RWPE2 (cell line): ENCODE results near the gene CDHR5.

ENCODE experiments used
- ATAC-seq: fragments of 200-7000 bp; cut with Tn5 transposase; 3 replicates; pipeline ENCODE4 v1.9.1; 2021; ENCODE audit warnings: low read depth
- DNase-seq: peaks from one replicate; pipeline ENCODE4 v3.0.0-alpha.2; 2020; ENCODE audit warnings: low spot score
- H3K27ac ChIP-seq: fragments of 450-650 bp; 2 replicates; pipeline ENCODE4 v1.5.1; 2017; ENCODE audit warnings: mild to moderate bottlenecking; ENCODE audit not compliant: poor library complexity, severe bottlenecking
- H3K27me3 ChIP-seq: fragments of 250-450 bp; sonication (Bioruptor Pico); 2 replicates; pipeline ENCODE4 v1.5.1; 2021; ENCODE audit warnings: mild to moderate bottlenecking, moderate library complexity; ENCODE audit not compliant: insufficient read depth, poor library complexity, severe bottlenecking
- H3K36me3 ChIP-seq: fragments of 250-450 bp; sonication (Bioruptor Pico); 2 replicates; pipeline ENCODE4 v1.5.1; 2020; ENCODE audit warnings: low read depth, mild to moderate bottlenecking, moderate library complexity
- H3K4me1 ChIP-seq: fragments of 250-450 bp; sonication (Bioruptor Pico); 2 replicates; pipeline ENCODE4 v1.5.1; 2021; ENCODE audit warnings: mild to moderate bottlenecking, moderate library complexity; ENCODE audit not compliant: insufficient read depth, poor library complexity, severe bottlenecking
- H3K4me3 ChIP-seq: fragments of 250-450 bp; sonication (Bioruptor Pico); 2 replicates; pipeline ENCODE4 v1.5.1; 2021; ENCODE audit warnings: mild to moderate bottlenecking, moderate library complexity; ENCODE audit not compliant: severe bottlenecking
- H3K9me3 ChIP-seq: fragments of 250-450 bp; sonication (Bioruptor Pico); 2 replicates; pipeline ENCODE4 v1.5.1; 2021; ENCODE audit warnings: mild to moderate bottlenecking, moderate library complexity; ENCODE audit not compliant: severe bottlenecking
- TF ChIP-seq, protein P1 (sequence below): fragments of 450-650 bp; IDR thresholded peaks from one replicate; pipeline ENCODE4 v1.5.1; 2017; ENCODE audit warnings: mild to moderate bottlenecking, moderate library complexity; ENCODE audit not compliant: poor library complexity, severe bottlenecking

The CDHR5 gene

DNA sequence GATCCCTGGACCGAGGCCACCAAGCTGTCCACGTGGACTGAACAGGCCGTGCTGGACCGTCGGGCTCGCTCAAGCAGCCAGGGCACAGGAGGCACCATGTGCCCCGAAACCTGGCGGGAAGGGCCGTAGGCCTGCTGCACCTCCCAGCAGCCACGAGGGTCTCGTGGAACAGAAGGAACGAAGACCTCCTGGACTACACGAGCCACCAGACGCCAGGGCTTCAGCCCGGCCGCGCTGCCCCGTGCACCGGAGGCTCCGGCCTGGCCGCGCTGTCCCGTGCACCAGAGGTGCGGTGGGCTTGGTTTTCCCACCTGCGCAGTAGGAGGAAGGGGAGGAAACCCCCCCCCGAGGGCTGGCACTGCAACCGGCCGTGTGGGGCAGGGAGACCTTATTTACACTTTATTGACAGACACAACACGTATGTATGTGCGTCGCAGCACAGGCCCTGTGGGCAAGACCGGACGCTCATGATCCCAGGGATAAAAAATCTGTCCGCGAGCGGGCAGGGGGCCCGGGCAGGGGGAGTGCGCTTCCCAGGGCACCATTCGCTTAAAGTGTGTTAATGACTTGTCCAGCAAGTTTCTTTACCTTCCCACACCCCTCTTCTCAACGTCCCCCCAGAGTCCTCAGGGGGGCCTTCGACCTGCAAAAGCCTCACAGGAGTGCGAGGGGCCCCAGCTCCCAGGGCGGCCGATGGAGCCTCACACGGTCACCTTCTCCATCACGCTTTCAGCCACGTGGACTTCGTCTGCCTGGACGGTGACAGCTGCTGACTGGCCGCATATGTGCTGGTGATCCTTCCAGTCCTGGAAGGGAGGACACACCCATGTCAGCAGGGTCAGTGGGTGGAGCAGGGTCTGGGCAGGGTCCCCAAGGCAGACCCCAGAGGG, 19.3 kb upstream of the CDHR5 start:
- TF ChIP-seq, protein P1, sequence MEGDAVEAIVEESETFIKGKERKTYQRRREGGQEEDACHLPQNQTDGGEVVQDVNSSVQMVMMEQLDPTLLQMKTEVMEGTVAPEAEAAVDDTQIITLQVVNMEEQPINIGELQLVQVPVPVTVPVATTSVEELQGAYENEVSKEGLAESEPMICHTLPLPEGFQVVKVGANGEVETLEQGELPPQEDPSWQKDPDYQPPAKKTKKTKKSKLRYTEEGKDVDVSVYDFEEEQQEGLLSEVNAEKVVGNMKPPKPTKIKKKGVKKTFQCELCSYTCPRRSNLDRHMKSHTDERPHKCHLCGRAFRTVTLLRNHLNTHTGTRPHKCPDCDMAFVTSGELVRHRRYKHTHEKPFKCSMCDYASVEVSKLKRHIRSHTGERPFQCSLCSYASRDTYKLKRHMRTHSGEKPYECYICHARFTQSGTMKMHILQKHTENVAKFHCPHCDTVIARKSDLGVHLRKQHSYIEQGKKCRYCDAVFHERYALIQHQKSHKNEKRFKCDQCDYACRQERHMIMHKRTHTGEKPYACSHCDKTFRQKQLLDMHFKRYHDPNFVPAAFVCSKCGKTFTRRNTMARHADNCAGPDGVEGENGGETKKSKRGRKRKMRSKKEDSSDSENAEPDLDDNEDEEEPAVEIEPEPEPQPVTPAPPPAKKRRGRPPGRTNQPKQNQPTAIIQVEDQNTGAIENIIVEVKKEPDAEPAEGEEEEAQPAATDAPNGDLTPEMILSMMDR, result no peak
- Histone ChIP-seq H3K9me3 (no peaks in the 10 kb centered on the region), H3K4me1 (no peaks in the 10 kb centered on the region), H3K4me3 (no peak overlapping the region), H3K36me3 (peaks cover 26% of the 10 kb centered on the region), H3K27ac (no peak overlapping the region), H3K27me3 (no peaks in the 10 kb centered on the region)
- ATAC-seq (no peak), DNase-seq (no peak)

DNA sequence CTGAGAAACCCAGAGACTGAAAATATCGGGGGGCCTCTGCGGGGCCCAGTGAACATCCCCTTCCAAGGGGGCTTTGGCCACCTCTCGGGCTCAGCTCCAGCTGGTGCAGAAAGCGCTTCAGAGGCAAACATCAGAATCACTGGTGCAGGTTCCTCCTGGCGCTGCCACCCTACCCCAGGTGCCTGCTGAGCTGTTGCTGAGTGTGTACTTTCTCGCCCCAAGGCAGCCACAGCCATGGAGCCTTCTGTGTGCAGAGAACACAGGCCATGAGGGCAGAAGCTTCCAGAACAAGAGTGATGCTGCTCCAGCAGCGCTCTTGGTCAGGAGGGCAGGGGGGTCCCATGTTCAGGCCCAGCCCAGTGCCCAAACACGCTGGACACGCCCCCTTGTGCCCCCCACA, 18.6 kb upstream of the CDHR5 start:
- no peak overlapping the region for H3K27ac ChIP-seq
- H3K36me3 ChIP-seq, result peaks cover 21% of the 10 kb centered on the region
- ATAC-seq (no peak), DNase-seq (no peak)
- H3K4me3 ChIP-seq, result no peak overlapping the region
- no peaks in the 10 kb centered on the region for H3K9me3 ChIP-seq
- H3K27me3 ChIP-seq, result no peaks in the 10 kb centered on the region
- H3K4me1 ChIP-seq, result no peaks in the 10 kb centered on the region
- TF ChIP-seq, protein P1, result no peak

DNA sequence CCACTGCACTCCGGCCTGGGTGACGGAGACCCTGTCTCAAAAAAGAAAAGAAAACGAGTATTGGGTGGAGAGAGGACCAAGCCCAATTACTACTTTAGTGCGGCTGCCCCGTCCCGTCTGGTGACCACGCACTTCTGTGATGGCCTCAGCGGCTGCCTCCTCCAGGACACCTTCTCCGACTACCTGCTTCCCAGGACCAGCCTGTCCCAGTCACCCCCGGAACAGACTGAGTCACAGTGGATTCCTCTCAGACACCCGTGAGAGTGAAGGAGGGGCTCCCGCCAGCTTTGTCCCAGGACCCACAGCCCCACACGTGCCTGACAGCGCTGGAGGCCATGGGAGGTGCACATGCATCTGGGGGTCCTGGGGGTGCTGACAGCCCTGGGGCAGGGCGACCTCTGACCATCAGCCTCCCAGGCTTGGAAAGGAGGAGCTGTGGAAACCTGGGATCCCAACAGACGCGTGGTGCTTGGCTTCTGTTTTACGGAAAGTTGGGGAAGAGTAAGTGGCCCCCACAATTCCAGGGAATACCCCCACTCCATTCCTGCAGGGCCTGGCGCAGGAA, 17.1 kb upstream of the CDHR5 start:
- no peak for DNase-seq
- no peak overlapping the region for H3K27ac ChIP-seq
- no peaks in the 10 kb centered on the region for H3K4me1 ChIP-seq
- no peaks in the 10 kb centered on the region for H3K9me3 ChIP-seq
- TF ChIP-seq, protein P1, result no peak
- no peak overlapping the region for H3K4me3 ChIP-seq
- no peaks in the 10 kb centered on the region for H3K27me3 ChIP-seq
- H3K36me3 ChIP-seq, result peaks cover 19% of the 10 kb centered on the region
- ATAC-seq, result no peak

GRCh38 chr11:640021-640706, 15.4 kb upstream of the CDHR5 start:
- Histone ChIP-seq H3K27ac (no peak overlapping the region), H3K4me3 (no peak overlapping the region), H3K36me3 (peaks cover 17% of the 10 kb centered on the region), H3K4me1 (no peaks in the 10 kb centered on the region), H3K27me3 (no peaks in the 10 kb centered on the region), H3K9me3 (no peaks in the 10 kb centered on the region)
- ATAC-seq (no peak), DNase-seq (no peak)
- TF ChIP-seq, protein P1, result no peak
